ENCODE measurements around the gene HOXA7.

HOXA7 gene

DNA sequence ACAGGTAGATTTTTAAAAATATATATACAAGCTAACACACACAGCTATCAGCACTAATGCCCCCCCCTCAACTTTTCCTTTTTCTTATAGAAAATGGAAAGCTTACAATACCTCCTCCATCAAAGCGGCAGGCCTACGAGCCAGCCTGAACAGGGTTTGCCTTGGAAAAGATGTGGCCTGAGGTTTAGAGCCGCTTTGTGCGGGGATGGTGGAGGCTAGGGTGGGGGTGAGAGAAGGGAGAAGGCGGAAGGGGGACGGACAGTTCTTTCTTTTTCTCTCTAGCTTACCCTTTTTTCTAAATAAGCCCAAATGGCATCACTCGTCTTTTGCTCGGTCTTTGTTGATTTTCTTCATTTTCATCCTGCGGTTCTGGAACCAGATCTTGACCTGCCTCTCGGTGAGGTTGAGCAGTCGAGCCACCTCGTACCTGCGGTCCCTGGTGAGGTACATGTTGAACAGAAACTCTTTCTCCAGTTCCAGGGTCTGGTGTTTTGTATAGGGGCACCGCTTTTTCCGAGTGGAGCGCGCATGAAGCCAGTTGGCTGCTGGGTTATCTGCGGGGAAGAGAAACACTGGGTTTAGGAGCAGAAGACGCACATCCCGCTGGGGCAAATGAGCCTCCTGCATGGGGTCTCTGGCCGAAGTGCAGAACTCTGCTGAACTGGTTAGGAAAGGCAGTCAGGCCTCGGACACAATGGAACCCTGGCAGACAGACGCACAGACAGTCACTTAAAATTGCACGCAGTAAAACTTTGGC, 7.0 kb upstream of the HOXA7 start:
- DNase-seq (ENCODE audit: low read depth) = no peak
- no peak overlapping the region for H3K4me3 ChIP-seq (ENCODE audit: low read depth, low read length)
- no peak for TF ChIP-seq CTCF (IDR thresholded peaks at IDR 0.05; ENCODE audit: low read depth, low read length, missing control alignments)

DNA sequence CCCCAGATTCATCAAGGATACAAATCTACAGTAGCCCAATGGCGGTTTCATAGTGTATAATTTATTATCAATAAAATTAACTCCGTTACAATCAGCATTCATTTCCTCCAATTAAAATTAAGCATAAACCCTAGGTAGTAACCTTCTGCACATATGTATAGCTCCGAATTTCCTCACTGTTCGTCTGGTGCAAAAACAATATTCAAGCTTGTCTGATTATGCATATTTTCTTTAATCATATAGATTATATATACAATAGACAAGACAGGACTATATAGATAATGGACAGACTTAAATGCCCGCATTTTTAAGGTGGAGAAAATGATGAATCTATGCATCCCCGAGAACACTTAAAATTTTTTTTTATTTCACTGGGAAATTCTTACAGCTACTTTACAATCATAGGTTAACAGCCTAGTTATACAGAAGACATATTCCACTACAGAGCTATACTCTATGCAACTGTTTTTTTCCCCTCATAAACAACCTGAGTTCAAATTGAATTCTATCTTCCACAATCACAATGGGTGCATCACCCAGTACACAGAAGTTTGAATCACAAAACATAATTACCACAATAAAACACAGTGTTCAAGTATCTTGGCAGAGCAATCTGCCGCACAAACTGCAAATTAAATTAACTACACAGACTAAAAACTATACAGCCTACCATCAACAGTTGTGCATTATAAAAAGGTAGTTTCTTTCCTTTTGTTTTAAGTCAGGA, 6.2 kb upstream of the HOXA7 start:
- no peak for TF ChIP-seq CTCF (IDR thresholded peaks at IDR 0.05; ENCODE audit: low read depth, low read length, missing control alignments)
- no peak overlapping the region for H3K4me3 ChIP-seq (ENCODE audit: low read depth, low read length)

GRCh38 chr7:27161721-27162560, 5.5 kb upstream of the HOXA7 start:
- no peak for TF ChIP-seq CTCF (IDR thresholded peaks at IDR 0.05; ENCODE audit: low read depth, low read length, missing control alignments)
- H3K4me3 ChIP-seq (ENCODE audit: low read depth, low read length) = no peak overlapping the region
- no peak for DNase-seq (ENCODE audit: low read depth)

More for the DNA sequence above, 6.2 kb upstream of the HOXA7 start:
- no peak for DNase-seq (ENCODE audit: low read depth)

DNA sequence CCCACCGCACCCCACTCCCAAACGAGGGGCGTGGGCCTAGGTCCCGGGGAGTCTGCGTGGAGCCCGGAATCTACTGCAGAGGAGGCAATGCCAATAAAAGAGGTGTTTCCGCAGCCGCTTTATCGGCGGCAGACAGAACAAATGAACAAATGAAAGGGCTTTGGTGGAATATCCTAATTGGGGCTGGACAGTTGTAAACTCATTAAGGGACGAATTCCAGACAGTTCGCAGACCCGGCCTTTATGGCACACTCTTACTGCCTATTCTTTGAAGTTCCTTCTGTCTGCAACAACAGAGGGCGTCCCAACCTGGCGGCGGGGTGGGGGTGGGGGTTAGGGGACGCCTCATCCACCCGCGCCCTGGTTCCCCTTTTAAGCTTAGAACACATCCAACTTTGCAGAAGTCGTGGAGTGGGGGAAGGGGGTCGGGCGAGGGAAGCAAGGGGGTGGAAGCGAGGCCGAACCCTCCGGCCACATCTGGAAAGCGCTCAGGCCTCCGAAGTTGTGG, 4.8 kb upstream of the HOXA7 start:
- no peak for DNase-seq (ENCODE audit: low read depth)
- H3K4me3 ChIP-seq (ENCODE audit: low read depth, low read length) = peak overlapping the region; percentile 63; the same call in 1 of the 2 replicates
- no peak for TF ChIP-seq CTCF (IDR thresholded peaks at IDR 0.05; ENCODE audit: low read depth, low read length, missing control alignments)

DNA sequence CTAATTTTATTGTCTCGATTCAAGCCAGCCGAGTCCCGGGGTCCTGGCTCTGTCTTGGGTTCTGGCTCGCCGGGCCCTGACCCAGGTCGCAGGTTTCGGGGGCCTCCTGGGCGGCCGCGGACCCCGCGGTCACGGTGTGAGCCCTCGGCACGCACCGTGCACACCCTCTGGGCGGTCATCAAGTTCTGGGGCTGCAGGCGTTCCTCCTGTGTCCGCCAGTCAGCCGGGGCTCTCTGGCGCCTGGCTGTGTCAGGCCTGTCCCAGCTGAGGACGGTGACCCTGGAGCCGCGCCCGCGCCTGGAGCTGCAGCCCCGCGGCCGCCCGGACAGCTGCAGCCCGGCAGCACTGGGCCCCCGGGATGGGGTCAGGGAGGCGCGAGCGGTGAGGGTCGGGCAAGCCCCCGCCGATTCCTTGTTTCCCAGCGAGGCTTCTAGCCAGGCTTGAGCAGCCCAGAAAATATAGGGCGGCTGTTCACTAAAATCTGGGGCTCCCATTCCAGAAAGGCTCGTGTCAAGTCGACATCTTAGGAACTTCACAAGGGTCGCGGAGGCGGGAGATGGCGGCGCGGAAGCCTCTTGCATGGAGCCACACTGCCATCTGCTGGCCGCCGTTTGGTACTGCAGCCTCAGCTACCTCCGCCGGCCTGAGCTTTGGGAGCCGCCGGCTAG, 4.2 kb upstream of the HOXA7 start:
- H3K4me3 ChIP-seq (ENCODE audit: low read depth, low read length) = peak overlapping the region; percentile 63
- peak; percentile 51 for DNase-seq (ENCODE audit: low read depth)
- peak; percentile 98 for TF ChIP-seq CTCF (IDR thresholded peaks at IDR 0.05; ENCODE audit: low read depth, low read length, missing control alignments)

- TF ChIP-seq CTCF (IDR thresholded peaks at IDR 0.05; ENCODE audit: low read depth, low read length, missing control alignments) = no peak
- DNase-seq (ENCODE audit: low read depth) = no peak
- peak overlapping the region; percentile 63; the same call in 1 of the 2 replicates for H3K4me3 ChIP-seq (ENCODE audit: low read depth, low read length)
Observed at GRCh38 chr7:27160145-27160545, 3.7 kb upstream of the HOXA7 start.

Data from GM12864 (cell line).